Activated B cell treated with CpG ODN at 0.5 μM for 24 hours (primary cell): ENCODE data around the gene TRIP12. TPM values are rescaled to one million over a fixed set of nuclear protein-coding genes. Genes with fewer than 3 reads are reported as not detected.
"Not testable (repeated sequence)": the region's sequence is repeated elsewhere in the genome, so short reads cannot be mapped to it uniquely, and the experiment has no call there.

ENCODE experiments used
- ATAC-seq: fragments of 200-7000 bp; cut with Tn5 transposase; one replicate; pipeline ENCODE4 v1.10.0; 2021; ENCODE audit warnings: low read depth, mild to moderate bottlenecking, moderate library complexity
- CTCF ChIA-PET: fragments of 350-600 bp; sonication (Branson Sonifier 250); formaldehyde crosslinking; loops from one replicate; lab custom pipeline; 2021; ENCODE audit warnings: antibody characterized with exemption; lab: Charles Lee
- POLR2A ChIA-PET: fragments of 350-600 bp; sonication (Branson Sonifier 250); formaldehyde crosslinking; loops from one replicate; lab custom pipeline; 2021; ENCODE audit warnings: antibody characterized with exemption; lab: Charles Lee
- DNase-seq: peaks from one replicate; pipeline ENCODE4 v3.0.0; 2022
- H3K27ac Mint-ChIP-seq: one replicate; pipeline ENCODE4 v1.8.0; 2020; ENCODE audit warnings: mixed read lengths
- H3K27me3 Mint-ChIP-seq: one replicate; pipeline ENCODE4 v1.8.0; 2021; ENCODE audit warnings: mixed read lengths
- H3K36me3 Mint-ChIP-seq: one replicate; pipeline ENCODE4 v1.8.0; 2021; ENCODE audit warnings: low read depth, mixed read lengths
- H3K4me1 Mint-ChIP-seq: one replicate; pipeline ENCODE4 v1.8.0; 2021; ENCODE audit warnings: mixed read lengths
- H3K4me3 Mint-ChIP-seq: one replicate; pipeline ENCODE4 v1.8.0; 2020; ENCODE audit warnings: mild to moderate bottlenecking, mixed read lengths
- H3K9me3 Mint-ChIP-seq: one replicate; pipeline ENCODE4 v1.8.0; 2020; ENCODE audit warnings: mixed read lengths
- intact Hi-C: fragments of 100-400 bp; cut with micrococcal nuclease; formaldehyde crosslinking; loops from one replicate; pipeline ENCODE4 v1.15.1; 2024
- total RNA-seq: library from RNA; stranded (reverse); gene quantifications from 2 replicates; pipeline ENCODE4 v1.2.3, GENCODE V29; 2022
- TF ChIP-seq, protein P1 (sequence below): fragments of 200-600 bp; IDR thresholded peaks from one replicate; pipeline ENCODE4 v1.8.0; 2022; ENCODE audit warnings: antibody characterized with exemption, mild to moderate bottlenecking

Gene TRIP12
- total RNA-seq, 1 donor from 2014 or later, result 272 TPM

- DNase-seq (no peak), ATAC-seq (no peak)
- CTCF ChIA-PET, result interaction anchor here (0.9 to 1.5 kb wide), 2 partner anchors 12 to 23 kb away, joined by 3 to 4 read pairs; no protein-coding TSS in a partner anchor
- no peaks in the 10 kb centered on the region for H3K27me3 Mint-ChIP-seq
- H3K9me3 Mint-ChIP-seq, result no peaks in the 10 kb centered on the region
- TF ChIP-seq, protein P1, sequence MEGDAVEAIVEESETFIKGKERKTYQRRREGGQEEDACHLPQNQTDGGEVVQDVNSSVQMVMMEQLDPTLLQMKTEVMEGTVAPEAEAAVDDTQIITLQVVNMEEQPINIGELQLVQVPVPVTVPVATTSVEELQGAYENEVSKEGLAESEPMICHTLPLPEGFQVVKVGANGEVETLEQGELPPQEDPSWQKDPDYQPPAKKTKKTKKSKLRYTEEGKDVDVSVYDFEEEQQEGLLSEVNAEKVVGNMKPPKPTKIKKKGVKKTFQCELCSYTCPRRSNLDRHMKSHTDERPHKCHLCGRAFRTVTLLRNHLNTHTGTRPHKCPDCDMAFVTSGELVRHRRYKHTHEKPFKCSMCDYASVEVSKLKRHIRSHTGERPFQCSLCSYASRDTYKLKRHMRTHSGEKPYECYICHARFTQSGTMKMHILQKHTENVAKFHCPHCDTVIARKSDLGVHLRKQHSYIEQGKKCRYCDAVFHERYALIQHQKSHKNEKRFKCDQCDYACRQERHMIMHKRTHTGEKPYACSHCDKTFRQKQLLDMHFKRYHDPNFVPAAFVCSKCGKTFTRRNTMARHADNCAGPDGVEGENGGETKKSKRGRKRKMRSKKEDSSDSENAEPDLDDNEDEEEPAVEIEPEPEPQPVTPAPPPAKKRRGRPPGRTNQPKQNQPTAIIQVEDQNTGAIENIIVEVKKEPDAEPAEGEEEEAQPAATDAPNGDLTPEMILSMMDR, result no peak
- POLR2A ChIA-PET, result no interaction called here
- H3K4me1 Mint-ChIP-seq, result peaks cover 52% of the 10 kb centered on the region
- no peak overlapping the region for H3K4me3 Mint-ChIP-seq
- peaks cover 46% of the 10 kb centered on the region for H3K36me3 Mint-ChIP-seq
- no peak overlapping the region for H3K27ac Mint-ChIP-seq
- intact Hi-C loops, result loop anchor here (5.0 kb wide), 1 partner anchor 50 kb away; no protein-coding TSS in a partner anchor
Observed at GRCh38 chr2:229851870-229852269, 69.9 kb downstream of the TRIP12 start.

DNA sequence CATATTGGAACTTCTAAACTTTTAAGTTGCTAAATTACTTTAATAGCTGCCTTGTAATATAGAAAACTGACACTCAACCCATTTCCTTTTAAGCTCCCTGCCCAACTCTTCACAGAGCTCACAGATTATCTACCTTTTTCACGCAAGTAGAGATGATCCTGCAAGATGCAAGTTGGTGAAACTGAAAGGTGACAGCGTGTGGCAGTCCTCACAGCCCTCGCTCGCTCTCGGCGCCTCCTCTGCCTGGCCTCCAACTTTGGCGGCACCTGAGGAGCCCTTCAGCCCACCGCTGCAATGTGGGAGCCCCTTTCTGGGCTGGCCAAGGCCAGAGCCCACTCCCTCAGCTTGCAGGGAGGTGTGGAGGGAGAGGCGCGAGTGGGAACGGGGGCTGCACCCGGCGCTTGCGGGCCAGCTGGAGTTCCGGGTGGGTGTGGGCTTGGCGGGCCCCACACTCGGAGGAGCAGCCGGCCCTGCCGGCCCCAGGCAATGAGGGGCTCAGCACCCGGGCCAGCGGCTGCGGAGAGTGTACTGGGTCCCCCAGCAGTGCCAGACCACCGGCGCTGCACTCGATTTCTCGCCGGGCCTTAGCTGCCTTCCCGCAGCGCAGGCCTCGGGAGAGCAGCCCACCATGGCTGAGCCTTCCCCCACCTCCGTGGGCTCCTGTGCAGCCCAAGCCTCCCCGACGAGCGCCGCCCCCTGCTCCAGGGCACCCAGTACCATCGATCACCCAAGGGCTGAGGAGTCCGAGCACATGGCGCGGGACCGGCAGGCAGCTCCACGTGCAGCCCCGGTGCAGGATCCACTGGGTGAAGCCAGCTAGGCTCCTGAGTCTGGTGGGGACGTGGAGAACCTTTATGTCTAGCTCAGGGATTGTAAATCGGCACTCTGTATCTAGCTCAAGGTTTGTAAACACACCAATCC lies 71.2 kb downstream of the TRIP12 start:
- DNase-seq, H3K9me3 Mint-ChIP-seq, POLR2A ChIA-PET, H3K27me3 Mint-ChIP-seq, ATAC-seq, H3K4me3 Mint-ChIP-seq, H3K27ac Mint-ChIP-seq: not testable (repeated sequence)
- CTCF ChIA-PET, result interaction anchor here (1.5 kb wide), 1 partner anchor 21 kb away, joined by 4 read pairs; no protein-coding TSS in a partner anchor
- Mint-ChIP-seq H3K4me1 (peaks cover 43% of the 10 kb centered on the region), H3K36me3 (peaks cover 45% of the 10 kb centered on the region)
- intact Hi-C loops, result loop anchor here (5.0 kb wide), 1 partner anchor 48 kb away; no protein-coding TSS in a partner anchor

- intact Hi-C loops, result no loop called here
- H3K36me3 Mint-ChIP-seq, result peaks cover 48% of the 10 kb centered on the region
- DNase-seq (no peak), ATAC-seq (no peak)
- H3K4me1 Mint-ChIP-seq, result peaks cover 37% of the 10 kb centered on the region
- H3K27me3 Mint-ChIP-seq, result no peaks in the 10 kb centered on the region
- H3K9me3 Mint-ChIP-seq, result no peaks in the 10 kb centered on the region
- ChIA-PET CTCF (no interaction called here), POLR2A (no interaction called here)
- H3K4me3 Mint-ChIP-seq, result no peak overlapping the region
- H3K27ac Mint-ChIP-seq, result no peak overlapping the region
- TF ChIP-seq, protein P1, result no peak
Observed at GRCh38 chr2:229849073-229849472, 72.7 kb downstream of the TRIP12 start.

- H3K4me3 Mint-ChIP-seq, result no peak overlapping the region
- peaks cover 14% of the 10 kb centered on the region for H3K4me1 Mint-ChIP-seq
- ATAC-seq, result no peak
- intact Hi-C loops, result no loop called here
- H3K36me3 Mint-ChIP-seq, result peaks cover 58% of the 10 kb centered on the region
- POLR2A ChIA-PET, result no interaction called here
- no peak overlapping the region for H3K27ac Mint-ChIP-seq
- TF ChIP-seq, protein P1, result no peak
- CTCF ChIA-PET, result no interaction called here
- H3K9me3 Mint-ChIP-seq, result no peaks in the 10 kb centered on the region
- DNase-seq, result no peak
- no peaks in the 10 kb centered on the region for H3K27me3 Mint-ChIP-seq
Observed at GRCh38 chr2:229843613-229844012, 78.2 kb downstream of the TRIP12 start.

GRCh38 chr2:229838729-229839128 lies 83.1 kb downstream of the TRIP12 start:
- H3K9me3 Mint-ChIP-seq, result no peaks in the 10 kb centered on the region
- H3K4me1 Mint-ChIP-seq, result peaks cover 3% of the 10 kb centered on the region
- TF ChIP-seq, protein P1, result no peak
- no peak overlapping the region for H3K4me3 Mint-ChIP-seq
- ChIA-PET POLR2A (interaction anchor here (0.5 kb wide), 1 partner anchor 164 kb away, joined by 7 read pairs; no protein-coding TSS in a partner anchor), CTCF (no interaction called here)
- no peaks in the 10 kb centered on the region for H3K27me3 Mint-ChIP-seq
- H3K27ac Mint-ChIP-seq, result no peak overlapping the region
- no peak for DNase-seq
- peaks cover 69% of the 10 kb centered on the region for H3K36me3 Mint-ChIP-seq
- intact Hi-C loops, result no loop called here
- ATAC-seq, result no peak
